GM21447 (cell line): ENCODE data around the gene MSTO1.
"Not testable (repeated sequence)": the region's sequence is repeated elsewhere in the genome, so short reads cannot be mapped to it uniquely, and the experiment has no call there.

Experiments
- ATAC-seq: cut with Tn5 transposase; IDR thresholded peaks from one replicate; pipeline ENCODE4 v1.9.1; 2021; ENCODE audit not compliant: unreplicated experiment

The MSTO1 gene

GRCh38 chr1:155613226-155613625 lies 3.2 kb downstream of the MSTO1 start:
- not testable (repeated sequence) for ATAC-seq

GRCh38 chr1:155622191-155622590 lies 12.2 kb downstream of the MSTO1 start:
- ATAC-seq: no peak

- no peak for ATAC-seq
Measured at GRCh38 chr1:155623357-155623756, 13.3 kb downstream of the MSTO1 start.

- not testable (repeated sequence) for ATAC-seq
Measured at GRCh38 chr1:155626428-155626827, 16.4 kb downstream of the MSTO1 start.

GRCh38 chr1:155636397-155637153 lies 26.6 kb downstream of the MSTO1 start:
- ATAC-seq: no peak

- no peak for ATAC-seq
Measured at GRCh38 chr1:155640367-155640766, 30.3 kb downstream of the MSTO1 start.

GRCh38 chr1:155642559-155643180 lies 32.7 kb downstream of the MSTO1 start:
- not testable (repeated sequence) for ATAC-seq

GRCh38 chr1:155643230-155643629 lies 33.2 kb downstream of the MSTO1 start:
- ATAC-seq: no peak

- ATAC-seq: no peak
Measured at GRCh38 chr1:155645034-155645598, 35.1 kb downstream of the MSTO1 start.

GRCh38 chr1:155645648-155646047 lies 35.6 kb downstream of the MSTO1 start:
- ATAC-seq: no peak

GRCh38 chr1:155646307-155646706 lies 36.3 kb downstream of the MSTO1 start:
- no peak for ATAC-seq

GRCh38 chr1:155648207-155649147 lies 38.5 kb downstream of the MSTO1 start:
- no peak for ATAC-seq

GRCh38 chr1:155649676-155650075 lies 39.7 kb downstream of the MSTO1 start:
- ATAC-seq: no peak

- no peak for ATAC-seq
Measured at GRCh38 chr1:155650231-155650757, 40.3 kb downstream of the MSTO1 start.

- no peak for ATAC-seq
Measured at GRCh38 chr1:155651861-155652661, 42.0 kb downstream of the MSTO1 start.

- no peak for ATAC-seq
Measured at GRCh38 chr1:155652951-155653350, 42.9 kb downstream of the MSTO1 start.

- ATAC-seq: no peak
Measured at GRCh38 chr1:155657463-155657862, 47.4 kb downstream of the MSTO1 start.

- not testable (repeated sequence) for ATAC-seq
Measured at GRCh38 chr1:155661239-155661638, 51.2 kb downstream of the MSTO1 start.
